GM18520 (cell line): Measurements from ENCODE around the gene NOC3L.
"Not testable (repeated sequence)": the region's sequence is repeated elsewhere in the genome, so short reads cannot be mapped to it uniquely, and the experiment has no call there.

ENCODE experiments used
- ATAC-seq: cut with Tn5 transposase; IDR thresholded peaks from one replicate; pipeline ENCODE4 v1.9.1; 2021; ENCODE audit not compliant: unreplicated experiment

The NOC3L gene

DNA sequence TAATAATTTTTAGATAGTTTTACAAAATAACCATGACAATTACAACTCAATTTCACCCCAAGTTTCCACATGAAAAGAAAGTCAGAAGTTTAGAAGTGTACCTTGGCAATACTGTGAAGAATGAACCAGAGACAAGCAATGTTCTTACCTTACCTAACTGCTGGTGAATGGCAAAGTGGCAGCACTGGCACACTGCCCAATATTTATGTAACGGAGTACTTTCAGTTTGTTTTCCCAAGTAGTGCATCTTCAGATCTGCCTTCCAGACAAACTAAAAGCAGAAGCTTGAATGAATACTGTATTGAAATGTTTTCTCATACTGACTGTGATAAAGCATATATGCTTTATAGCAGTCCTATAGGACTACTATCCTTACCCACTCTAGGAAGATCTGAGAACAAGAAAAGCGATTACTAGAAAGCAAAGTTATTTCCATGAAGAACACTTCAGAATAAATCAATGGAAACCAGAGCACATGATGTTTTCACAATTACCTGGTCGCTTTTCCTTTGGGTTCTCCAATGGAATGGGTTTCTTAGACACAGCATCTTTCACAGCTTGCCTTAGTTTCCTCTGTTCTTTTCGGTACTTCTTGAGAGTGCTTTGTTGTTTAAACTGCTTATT lies 1.5 kb downstream of the NOC3L start:
- no peak for ATAC-seq

DNA sequence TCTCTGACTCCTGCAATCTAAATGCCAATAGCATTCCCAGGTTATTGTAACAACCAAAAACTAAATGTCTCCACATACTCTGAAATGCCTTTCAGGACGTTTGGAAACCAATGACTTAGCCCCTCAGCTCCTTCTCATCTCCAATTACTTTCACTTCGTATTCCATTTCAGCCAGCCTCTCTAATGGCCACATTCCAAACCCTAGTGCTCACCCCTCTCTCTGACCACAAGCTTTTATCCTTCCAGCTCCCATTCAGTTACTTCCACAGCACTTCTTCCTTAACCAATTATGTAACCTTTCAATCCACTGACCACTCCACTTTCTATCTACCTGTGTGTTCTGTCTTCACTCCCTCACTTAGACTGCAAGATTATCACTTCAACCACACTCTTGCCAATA lies 4.3 kb downstream of the NOC3L start:
- ATAC-seq: no peak

DNA sequence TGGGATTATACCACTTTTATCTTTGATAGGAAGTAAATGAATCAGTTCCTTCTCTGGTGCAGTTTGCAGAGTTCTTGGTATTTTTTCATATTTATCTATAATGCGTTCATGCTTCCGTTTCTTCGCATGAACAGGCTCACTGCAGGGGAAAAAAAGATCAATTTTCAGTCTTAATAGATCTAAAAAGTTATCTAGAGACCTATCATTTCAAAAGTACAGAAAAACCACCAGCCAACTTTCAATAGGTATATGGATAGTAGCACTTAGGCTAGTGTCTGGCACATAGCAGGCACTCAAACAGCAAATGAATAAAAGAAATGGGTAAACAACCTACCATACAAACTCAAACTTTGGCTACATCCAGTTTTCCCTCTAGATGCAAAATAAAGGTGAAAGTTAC lies 5.5 kb downstream of the NOC3L start:
- no peak for ATAC-seq

DNA sequence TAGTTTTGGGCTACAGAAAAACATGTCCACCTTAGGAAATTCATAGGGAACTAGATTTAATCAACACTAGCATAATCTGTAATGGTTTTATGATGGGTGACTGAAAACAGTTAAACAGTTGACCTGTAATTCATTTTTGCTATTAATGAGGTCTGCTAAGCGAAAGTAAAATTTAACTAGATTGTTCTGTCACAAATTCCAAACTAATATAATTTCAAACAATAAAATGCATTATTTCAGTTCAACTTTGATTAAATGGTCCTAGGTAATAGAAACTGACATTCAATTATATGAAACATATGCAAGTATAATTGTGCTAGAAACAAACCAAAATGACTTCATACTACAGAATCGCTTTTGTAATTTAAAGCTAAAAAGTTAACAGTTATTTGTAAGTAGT lies 6.9 kb downstream of the NOC3L start:
- no peak for ATAC-seq

DNA sequence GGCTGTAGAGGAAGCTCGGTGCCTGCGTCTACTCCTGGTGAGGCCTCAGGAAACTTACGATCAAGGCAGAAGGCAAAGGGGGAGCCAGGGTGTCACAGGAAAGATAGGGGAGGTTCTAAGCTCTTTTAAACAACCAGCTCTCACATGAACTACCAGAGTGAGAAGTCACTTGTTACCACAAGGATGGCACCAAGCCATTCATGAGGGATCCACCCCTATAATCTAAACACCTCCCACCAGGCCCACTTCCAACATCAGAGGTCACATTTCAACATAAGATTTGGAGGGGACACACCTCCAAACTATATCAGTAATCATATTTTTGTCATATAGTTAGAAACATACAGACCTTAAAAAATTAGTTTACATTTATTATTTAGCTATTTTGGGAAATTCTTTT lies 9.4 kb downstream of the NOC3L start:
- ATAC-seq: no peak

DNA sequence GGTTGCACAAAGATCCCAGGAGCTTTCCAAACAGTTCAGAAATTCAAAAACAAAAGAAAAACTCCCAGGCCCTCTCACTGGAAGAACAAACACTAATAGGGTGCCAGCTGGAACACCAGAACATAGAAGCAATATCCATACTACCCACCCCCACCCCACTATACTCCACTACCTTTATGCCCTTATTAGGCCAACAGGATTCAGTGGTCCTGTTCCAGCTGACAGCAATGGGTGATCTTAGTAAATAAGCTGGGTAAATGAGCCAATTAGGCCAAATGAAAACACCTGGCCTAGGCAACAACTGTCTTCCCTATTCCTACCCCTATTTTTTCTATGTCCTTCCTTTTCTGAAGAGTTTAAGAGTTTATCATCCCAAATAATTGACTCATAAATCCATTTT lies 11.7 kb downstream of the NOC3L start:
- no peak for ATAC-seq

DNA sequence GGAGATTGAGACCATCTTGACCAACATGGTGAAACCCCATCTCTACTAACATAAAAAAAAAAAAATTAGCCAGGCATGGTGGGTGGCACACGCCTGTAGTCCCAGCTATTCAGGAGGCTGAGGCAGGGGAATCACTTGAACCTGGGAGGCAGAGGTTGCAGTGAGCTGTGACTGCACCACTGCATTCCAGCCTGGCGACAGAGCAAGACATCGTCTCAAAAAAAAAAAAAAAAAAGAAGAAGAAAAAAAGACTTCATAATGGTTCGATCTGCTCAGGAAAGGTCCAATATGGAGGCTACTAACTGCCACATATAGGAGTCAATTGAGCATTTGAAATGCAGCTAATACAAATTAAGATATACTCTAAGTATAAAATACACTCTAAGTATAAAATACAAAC lies 12.2 kb downstream of the NOC3L start:
- not testable (repeated sequence) for ATAC-seq

DNA sequence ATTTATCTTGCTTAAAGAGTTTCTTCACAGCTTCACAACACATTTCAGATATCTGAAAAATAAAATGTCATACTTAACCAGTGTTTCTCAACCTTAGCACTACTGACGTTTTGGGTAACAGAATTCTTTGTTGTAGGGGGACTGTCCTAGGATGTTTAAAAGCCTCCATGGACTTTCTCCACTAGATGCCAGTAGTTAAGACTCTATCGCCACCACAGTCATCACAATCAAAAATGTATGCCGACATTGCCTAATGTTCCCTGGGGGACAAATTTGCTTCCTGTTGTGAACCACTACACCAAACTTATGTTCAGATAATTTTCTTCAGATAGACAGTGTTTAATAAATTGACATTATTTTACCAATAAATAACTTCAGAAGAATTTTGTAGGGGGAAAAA lies 13.4 kb downstream of the NOC3L start:
- ATAC-seq: no peak

DNA sequence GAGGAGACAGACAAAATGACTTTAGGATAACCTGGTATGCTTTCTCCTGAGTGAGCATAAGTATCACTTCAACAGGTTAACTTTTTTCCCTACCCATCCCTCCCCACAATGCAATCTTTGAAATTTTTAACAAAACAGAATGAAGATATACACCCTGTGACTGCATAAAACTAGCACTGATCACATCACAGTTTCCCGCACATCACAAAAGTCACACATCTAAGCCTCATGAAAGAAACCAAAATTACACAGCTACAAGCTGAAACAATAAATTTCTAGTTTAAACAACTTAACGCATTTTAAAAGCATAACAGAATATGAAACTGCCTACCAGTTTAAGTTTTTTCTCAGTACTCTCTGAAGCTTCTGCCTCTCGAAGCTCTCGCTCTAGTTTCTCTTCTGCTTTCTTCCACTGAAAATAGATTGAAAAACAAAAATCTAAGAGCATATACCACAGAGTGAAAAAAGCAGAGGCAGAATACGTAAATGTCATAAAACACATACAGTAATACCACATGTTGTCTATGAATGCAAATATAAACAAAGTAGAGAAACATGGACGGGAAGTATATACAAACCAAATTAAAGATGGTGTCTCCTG lies 18.1 kb downstream of the NOC3L start:
- ATAC-seq: peak; percentile 93

DNA sequence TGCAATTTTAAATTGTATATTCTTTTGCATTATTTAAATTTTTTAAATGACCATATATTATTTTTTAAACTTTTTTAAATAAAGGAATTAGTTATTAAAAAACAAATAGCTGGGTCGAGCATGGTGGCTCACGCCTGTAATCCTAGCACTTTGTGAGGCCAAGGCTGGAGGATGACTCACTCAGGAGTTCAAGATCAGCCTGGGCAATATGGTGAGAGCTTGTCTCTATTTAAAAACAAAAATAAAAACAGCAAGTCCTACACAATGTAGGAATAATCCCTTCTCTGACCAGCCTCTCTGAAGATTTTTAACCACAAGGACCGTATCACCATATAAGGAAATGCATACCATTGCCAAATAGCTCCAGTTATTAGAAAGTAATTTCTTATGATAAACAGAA lies 19.6 kb downstream of the NOC3L start:
- no peak for ATAC-seq

DNA sequence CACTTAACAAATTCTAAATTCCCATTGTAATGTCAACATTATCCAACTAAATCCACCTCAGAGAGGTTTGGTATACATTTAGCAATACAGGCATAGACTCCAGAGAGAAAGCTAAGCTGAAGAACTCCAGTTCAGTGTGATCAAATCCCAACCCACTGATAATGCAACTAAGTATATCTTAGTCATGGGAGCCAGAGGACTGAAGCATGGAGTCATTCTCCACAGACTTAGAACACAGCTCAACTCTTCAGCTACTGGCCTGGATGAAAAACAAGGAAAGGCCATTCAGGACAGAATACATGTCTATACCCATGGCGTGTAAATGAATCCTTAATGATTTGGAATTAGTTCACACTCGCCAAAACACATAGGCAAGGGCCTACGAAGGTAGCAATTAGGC lies 27.9 kb downstream of the NOC3L start:
- no peak for ATAC-seq

DNA sequence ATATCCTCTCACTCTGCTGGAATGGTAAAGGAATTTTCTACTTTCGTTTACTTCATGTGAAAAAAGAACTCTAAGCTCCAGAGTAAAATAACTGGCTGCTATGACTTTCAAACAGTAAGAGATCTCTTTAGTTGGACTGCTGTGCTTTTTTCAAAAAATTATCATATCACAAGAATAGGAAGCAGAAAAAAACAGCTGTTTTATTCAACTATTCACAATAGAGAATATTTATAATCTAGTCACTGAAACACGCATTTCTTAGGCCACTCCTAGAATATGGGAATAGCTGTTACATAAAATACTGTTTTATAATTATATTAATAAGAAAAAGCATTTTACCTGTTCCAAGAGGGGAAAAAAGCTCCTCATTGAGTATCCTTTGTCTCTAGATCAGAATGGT lies 29.7 kb downstream of the NOC3L start:
- ATAC-seq: no peak

DNA sequence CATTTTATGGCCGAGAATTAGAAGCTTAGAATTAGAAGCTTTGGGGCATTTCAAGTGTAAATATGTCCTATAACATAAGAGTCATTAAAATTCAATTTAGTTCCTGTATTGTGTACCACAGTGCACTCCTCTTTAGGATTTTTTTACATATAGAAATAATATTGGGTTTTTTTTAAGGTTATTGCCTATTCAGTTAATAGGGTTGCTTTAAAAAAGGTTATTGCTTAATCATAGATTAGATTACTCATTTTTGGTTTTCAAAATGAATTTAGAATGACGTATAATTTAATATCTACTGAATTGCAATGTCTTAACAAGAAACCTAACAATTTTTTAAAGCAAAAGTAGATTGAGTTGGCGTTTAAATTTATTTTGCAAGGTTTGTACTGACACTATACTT lies 34.1 kb downstream of the NOC3L start:
- ATAC-seq: no peak

DNA sequence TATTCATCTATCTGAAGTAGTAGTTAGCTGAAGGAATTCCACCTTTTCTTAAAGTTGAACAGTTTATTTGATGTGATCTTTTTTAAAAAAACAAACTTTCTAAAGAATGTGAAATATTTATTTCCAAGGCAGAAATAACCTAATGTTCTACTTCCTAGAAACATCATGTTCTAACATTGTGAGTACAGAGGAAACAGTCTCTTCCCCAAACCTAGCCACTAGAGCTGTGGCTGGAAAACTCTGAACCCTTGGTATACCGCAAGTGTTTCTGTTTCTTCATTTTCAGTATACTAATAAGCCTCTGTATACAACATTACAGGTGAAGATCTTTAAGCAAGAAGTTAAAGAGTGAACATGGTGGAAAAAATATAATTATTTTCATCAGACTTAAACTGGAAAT lies 35.1 kb downstream of the NOC3L start:
- ATAC-seq: no peak

DNA sequence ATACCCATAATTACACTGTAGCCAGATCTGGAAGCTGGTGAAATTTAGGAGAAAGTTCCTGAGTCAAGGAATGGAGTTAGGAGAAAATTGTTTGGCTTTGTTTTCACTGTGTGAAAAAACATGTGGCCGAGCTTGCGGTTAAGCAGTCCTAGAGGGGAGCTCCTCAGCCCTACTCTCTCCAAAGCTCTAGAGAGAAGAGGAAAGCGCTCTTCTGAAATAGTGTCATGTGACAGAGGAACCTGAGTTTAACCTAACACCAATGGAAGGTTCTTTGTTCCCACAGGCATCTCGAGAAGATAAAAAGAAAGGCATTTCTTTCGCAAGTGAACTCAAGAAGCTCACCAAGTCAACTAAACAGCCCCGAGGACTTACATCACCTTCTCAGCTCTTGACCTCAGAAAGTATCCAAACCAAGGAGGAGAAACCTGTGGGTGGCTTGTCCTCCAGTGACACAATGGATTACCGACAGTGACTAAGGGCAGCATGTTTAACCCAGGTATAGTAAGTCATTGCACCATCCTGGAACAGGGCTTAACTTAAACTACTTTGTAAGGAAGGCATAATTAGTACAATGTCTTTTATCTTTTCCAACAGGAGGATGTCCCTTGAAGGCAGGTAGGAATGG lies 38.0 kb downstream of the NOC3L start:
- ATAC-seq: no peak

DNA sequence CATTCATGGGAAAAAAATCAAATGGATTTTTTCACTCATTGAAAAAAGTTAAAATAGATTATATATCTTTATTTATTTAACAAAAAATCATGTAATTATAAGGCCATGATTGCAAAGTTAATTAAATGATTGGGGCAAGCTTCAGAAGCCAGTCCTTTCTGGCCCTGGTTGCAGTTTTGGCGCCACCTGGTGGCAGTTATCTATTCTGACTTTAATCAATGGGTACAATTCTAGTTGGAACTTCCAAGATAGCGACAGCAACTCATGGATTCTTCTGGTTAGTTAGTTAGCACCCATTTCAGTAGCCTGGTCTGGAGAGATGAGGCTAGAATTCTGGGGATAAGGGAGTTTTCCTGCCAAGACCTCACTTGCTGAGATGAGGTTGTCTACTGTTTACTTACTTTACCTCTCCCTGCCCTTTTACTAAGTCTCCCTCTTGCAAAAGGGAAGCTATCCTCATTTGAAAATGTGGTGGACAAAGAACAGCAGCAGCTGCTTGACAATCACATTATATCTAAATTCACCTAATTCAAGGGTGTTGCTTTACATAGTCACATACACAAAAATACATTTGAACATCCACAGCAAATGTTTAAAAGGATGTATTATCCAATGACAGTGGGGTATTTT lies 42.3 kb downstream of the NOC3L start:
- no peak for ATAC-seq

DNA sequence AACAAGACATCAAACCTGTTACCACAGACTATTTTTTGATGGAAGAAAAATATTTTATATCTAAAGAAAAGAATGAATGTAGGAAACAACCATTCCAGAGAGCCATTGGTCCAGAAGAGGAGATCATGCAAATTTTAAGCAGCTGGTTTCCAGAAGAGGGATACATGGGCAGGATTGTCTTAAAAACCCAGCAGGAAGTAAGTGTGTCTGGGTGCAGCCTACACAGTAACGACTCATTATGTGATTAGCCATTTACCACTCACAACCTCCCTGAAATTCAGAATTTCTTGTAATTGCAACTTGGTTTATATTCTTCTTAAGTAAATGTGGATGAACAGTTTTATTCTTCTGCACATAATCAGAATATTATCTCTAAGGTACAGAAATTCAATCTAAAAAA lies 46.2 kb downstream of the NOC3L start:
- ATAC-seq: no peak

DNA sequence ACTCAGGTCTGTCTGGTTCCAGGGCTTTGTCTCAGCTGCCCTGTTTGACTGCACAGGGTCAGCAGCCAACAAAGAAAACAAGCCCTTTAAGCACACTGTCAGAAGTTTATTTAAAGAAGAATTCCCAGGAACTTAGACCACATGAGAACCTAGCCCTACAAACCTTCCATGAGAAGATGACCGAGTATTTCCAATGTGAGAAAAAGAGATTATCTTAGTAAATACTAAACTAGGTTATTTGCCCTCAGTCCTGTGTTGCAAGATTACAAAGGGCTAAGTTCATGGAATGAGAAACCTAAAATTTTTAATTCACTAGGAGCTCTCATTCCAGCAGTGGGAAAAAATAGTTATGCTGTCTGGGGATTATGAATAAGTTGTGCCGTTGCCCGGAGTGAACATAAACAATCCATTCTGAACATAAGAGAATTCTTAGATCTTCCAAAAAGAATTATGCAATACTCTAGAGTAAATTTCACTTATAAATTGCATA lies 46.7 kb downstream of the NOC3L start:
- ATAC-seq: no peak

DNA sequence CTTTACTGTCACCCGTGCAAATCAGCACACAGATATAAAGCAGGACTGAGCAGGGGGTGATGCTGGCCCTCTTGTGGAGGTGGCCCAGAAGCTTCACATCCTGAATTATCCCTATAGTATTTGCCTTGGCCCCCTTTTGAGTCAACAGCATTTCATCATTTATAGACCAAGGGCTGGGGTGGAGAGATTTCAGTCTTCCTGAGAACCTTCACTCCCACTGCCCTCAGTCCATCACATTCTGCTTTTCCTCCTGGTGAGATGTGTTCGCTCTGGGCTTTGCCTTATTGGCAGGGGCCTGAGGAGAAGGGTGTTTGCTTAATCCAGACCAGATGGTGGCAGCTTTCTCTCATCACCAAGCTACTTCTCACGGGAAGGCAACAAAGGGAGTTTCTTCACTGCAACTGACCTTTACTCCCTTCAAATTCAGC lies 47.7 kb downstream of the NOC3L start:
- no peak for ATAC-seq

DNA sequence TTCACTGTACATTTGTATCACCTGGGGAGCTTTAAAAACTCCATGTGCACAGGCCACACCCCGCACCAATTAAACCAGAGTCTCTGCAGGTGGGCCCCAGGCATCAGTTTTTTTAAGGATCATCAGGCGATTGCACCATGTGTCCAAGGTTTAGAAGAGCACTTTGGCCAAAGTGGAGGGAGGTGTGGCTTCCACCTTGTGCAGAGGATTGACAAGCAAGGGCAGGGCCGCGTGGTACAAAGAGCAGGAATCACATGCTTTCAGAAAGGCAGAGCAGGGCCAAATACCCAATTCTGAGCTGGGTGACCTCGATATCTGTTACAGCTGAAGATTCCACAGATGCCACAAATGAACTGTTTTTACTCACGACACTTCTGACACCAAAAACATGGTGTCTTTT lies 52.4 kb downstream of the NOC3L start:
- no peak for ATAC-seq

DNA sequence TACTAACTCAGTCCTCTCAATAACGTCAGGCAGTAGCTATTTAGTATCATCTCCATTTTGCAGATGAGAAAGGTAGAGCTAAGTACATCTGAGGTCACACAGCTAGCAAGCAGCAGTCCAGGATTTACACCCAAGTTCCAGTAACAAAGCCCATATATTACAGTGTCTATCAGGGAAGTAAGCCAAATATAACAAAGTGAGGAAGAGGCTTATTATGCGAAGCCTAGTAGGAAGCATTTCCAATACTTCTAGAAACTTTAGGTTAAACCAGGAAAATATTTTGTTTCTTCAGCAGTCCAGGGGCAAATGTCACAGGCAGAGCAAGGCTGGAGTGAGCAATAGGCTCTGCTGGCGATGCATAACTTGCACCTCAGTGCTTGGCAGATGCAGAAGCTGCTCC lies 53.9 kb downstream of the NOC3L start:
- no peak for ATAC-seq

DNA sequence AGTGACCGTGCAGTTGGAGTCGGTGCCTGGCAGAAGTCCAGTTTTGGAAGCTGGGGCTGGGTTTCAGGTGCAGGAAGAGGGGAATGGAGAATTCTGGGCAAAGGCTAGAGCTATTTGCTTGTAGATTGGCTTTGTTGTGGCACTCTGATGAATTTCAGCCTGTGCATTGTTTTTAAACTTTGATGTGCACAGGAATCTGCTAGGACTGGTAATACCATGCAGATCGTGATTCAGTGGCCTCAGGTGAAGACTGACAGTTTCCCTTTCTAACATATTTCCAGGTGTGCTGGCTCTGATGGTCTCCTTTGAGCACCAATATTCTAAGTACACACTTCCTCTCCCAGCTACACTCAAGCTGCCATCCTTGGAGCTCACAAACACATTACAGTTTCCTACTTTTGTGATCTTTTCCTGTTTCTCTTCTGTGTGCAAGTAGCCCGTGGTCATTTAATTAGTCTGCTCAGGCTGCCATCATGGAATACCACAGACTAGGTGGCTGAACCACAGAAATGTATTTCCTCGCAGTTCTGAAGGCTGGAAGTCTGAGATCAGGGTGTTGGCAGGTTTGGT lies 55.6 kb downstream of the NOC3L start:
- ATAC-seq: no peak
